Left ventricle myocardium superior (tissue), 1 donor: ENCODE results near the gene DIRAS1. TPM values are rescaled to one million over a fixed set of nuclear protein-coding genes. Genes with fewer than 3 reads are reported as not detected.
A peak's percentile ranks its signal among the peaks of the same experiment; 100 is the strongest.
"Not testable (repeated sequence)": the region's sequence is repeated elsewhere in the genome, so short reads cannot be mapped to it uniquely, and the experiment has no call there.

Source experiments
- ATAC-seq: fragments of 200-7000 bp; cut with Tn5 transposase; one replicate; pipeline ENCODE4 v1.9.1; 2020; ENCODE audit warnings: mild to moderate bottlenecking, moderate library complexity
- DNase-seq: peaks from one replicate; pipeline ENCODE4 v3.0.0-alpha.2; 2020
- intact Hi-C: fragments of 100-400 bp; cut with micrococcal nuclease; formaldehyde crosslinking; loops from one replicate; pipeline ENCODE4 v1.11.0; 2022
- total RNA-seq: library from RNA; stranded (reverse); fragmentation: NEBNext Ultra II Directional; extraction: Animal tissue kit (Norgen Biotek cat#: 25700); gene quantifications from one replicate; pipeline ENCODE4 v1.2.1, GENCODE V29; 2021
- donor health status: DM: no; HTN: yes; CAD: no; lungs with severe emphysema.

Gene DIRAS1
- total RNA-seq, 1 donor from 2014 or later, result 241 TPM

GRCh38 chr19:2717638-2718541 lies 3.3 kb downstream of the DIRAS1 start:
- no peak for ATAC-seq
- DNase-seq, result peak; percentile 35
- intact Hi-C loops, result no loop called here

GRCh38 chr19:2716722-2717637 lies 4.2 kb downstream of the DIRAS1 start:
- intact Hi-C loops, result no loop called here
- DNase-seq, result peak; percentile 26
- no peak for ATAC-seq

GRCh38 chr19:2716275-2716650 lies 4.9 kb downstream of the DIRAS1 start:
- DNase-seq, result peak; percentile 20
- no peak for ATAC-seq
- intact Hi-C loops, result no loop called here

- no peak for ATAC-seq
- intact Hi-C loops, result no loop called here
- no peak for DNase-seq
Observed at GRCh38 chr19:2715470-2716274, 5.5 kb downstream of the DIRAS1 start.

- intact Hi-C loops, result no loop called here
Observed at GRCh38 chr19:2714531-2715269, 6.5 kb downstream of the DIRAS1 start.

GRCh38 chr19:2714102-2714501 lies 7.1 kb downstream of the DIRAS1 start:
- ATAC-seq, DNase-seq, intact Hi-C loops: not testable (repeated sequence)

More at GRCh38 chr19:2714531-2715269, 6.5 kb downstream of the DIRAS1 start:
- ATAC-seq (peak; percentile 7), DNase-seq (peak; percentile 24)

GRCh38 chr19:2713170-2713569 lies 8.0 kb downstream of the DIRAS1 start:
- ATAC-seq, DNase-seq, intact Hi-C loops: not testable (repeated sequence)

- DNase-seq (no peak), ATAC-seq (no peak)
- intact Hi-C loops, result no loop called here
Observed at GRCh38 chr19:2711875-2712205, 9.3 kb downstream of the DIRAS1 start.

- no peak for ATAC-seq
- no peak for DNase-seq
- intact Hi-C loops, result no loop called here
Observed at GRCh38 chr19:2711172-2711874, 9.8 kb downstream of the DIRAS1 start.

GRCh38 chr19:2706251-2706650 lies 14.9 kb downstream of the DIRAS1 start:
- intact Hi-C loops, result no loop called here
- ATAC-seq (no peak), DNase-seq (no peak)

GRCh38 chr19:2703691-2704216 lies 17.4 kb downstream of the DIRAS1 start:
- ATAC-seq (no peak), DNase-seq (no peak)
- intact Hi-C loops, result no loop called here

GRCh38 chr19:2703077-2703437 lies 18.1 kb downstream of the DIRAS1 start:
- DNase-seq (no peak), ATAC-seq (no peak)
- intact Hi-C loops, result no loop called here

GRCh38 chr19:2702170-2703076 lies 18.7 kb downstream of the DIRAS1 start, which contains the start of gene GNG7:
TSS of gene GNG7 (minus strand) at chr19:2702694. CDS start at chr19:2520688, 182,006 bp downstream.
- intact Hi-C loops, result no loop called here
- DNase-seq (peak; percentile 97), ATAC-seq (peak; percentile 100)

GRCh38 chr19:2701361-2702169 lies 19.6 kb downstream of the DIRAS1 start:
- no peak for ATAC-seq
- intact Hi-C loops, result no loop called here
- no peak for DNase-seq

GRCh38 chr19:2700660-2701360 lies 20.4 kb downstream of the DIRAS1 start:
- intact Hi-C loops, result no loop called here
- ATAC-seq (no peak), DNase-seq (no peak)
